SK-N-SH treated with all-trans-retinoic acid at 6 μM for 48 hours (cell line): ENCODE measurements around the gene BCKDHB.

ENCODE experiments used
- ATAC-seq: fragments of 200-7000 bp; cut with Tn5 transposase; 3 replicates; pipeline ENCODE4 v1.9.1; 2020; ENCODE audit warnings: mild to moderate bottlenecking, moderate library complexity
- ARNTL ChIP-seq: fragments of 450-650 bp; formaldehyde crosslinking; IDR thresholded peaks from 2 replicates; pipeline ENCODE4 v1.5.0; 2020; ENCODE audit warnings: low read depth, mild to moderate bottlenecking, moderate library complexity, borderline replicate concordance
- BACH2 ChIP-seq: fragments of 250-450 bp; sonication (Bioruptor Pico); IDR thresholded peaks from 2 replicates; pipeline ENCODE4 v1.9.0; 2021; ENCODE audit warnings: mild to moderate bottlenecking, borderline replicate concordance
- CSDC2 ChIP-seq: fragments of 250-450 bp; sonication (Bioruptor Pico); IDR thresholded peaks from 2 replicates; pipeline ENCODE4 v1.5.0; 2020; ENCODE audit warnings: mild to moderate bottlenecking, moderate library complexity
- ESRRG ChIP-seq: fragments of 250-450 bp; sonication (Bioruptor Pico); IDR thresholded peaks from 2 replicates; pipeline ENCODE4 v1.6.1; 2021; ENCODE audit warnings: mild to moderate bottlenecking
- GLIS3 ChIP-seq: fragments of 250-450 bp; sonication (Bioruptor Pico); IDR thresholded peaks from 2 replicates; pipeline ENCODE4 v1.5.0; 2020; ENCODE audit warnings: mild to moderate bottlenecking, moderate library complexity
- OSR1 ChIP-seq: fragments of 250-450 bp; sonication (Bioruptor Pico); IDR thresholded peaks from 2 replicates; pipeline ENCODE4 v1.8.0; 2022; ENCODE audit warnings: moderate library complexity, mild to moderate bottlenecking, inconsistent platforms
- PPARA ChIP-seq: fragments of 250-450 bp; sonication (Bioruptor Pico); IDR thresholded peaks from 2 replicates; pipeline ENCODE4 v1.5.0; 2020; ENCODE audit warnings: mild to moderate bottlenecking, borderline replicate concordance
- RARB ChIP-seq: fragments of 250-450 bp; sonication (Bioruptor Pico); IDR thresholded peaks from 2 replicates; pipeline ENCODE4 v1.8.0; 2021; ENCODE audit warnings: mild to moderate bottlenecking, moderate library complexity
- SNAI2 ChIP-seq: fragments of 250-450 bp; sonication (Bioruptor Pico); IDR thresholded peaks from 2 replicates; pipeline ENCODE4 v1.5.0; 2020; ENCODE audit warnings: mild to moderate bottlenecking, moderate library complexity
- TCF4 ChIP-seq: fragments of 250-450 bp; sonication (Bioruptor Pico); IDR thresholded peaks from 2 replicates; pipeline ENCODE4 v1.8.0; 2021; ENCODE audit warnings: mild to moderate bottlenecking, moderate library complexity, borderline replicate concordance
- TOX ChIP-seq: fragments of 250-450 bp; sonication (Bioruptor Pico); IDR thresholded peaks from 2 replicates; pipeline ENCODE4 v1.8.0; 2021; ENCODE audit warnings: mild to moderate bottlenecking, moderate library complexity, borderline replicate concordance
- ZFP3 ChIP-seq: fragments of 250-450 bp; sonication (Bioruptor Pico); IDR thresholded peaks from 2 replicates; pipeline ENCODE4 v1.5.0; 2020; ENCODE audit warnings: mild to moderate bottlenecking, moderate library complexity
- ZFP30 ChIP-seq: fragments of 450-650 bp; formaldehyde crosslinking; IDR thresholded peaks from 2 replicates; pipeline ENCODE4 v1.5.0; 2022; ENCODE audit warnings: mild to moderate bottlenecking, moderate library complexity
- ZNF565 ChIP-seq: fragments of 450-650 bp; formaldehyde crosslinking; conservative IDR thresholded peaks from 2 replicates; pipeline ENCODE4 v1.5.0; 2020; ENCODE audit warnings: low read depth, mild to moderate bottlenecking, moderate library complexity
- ZNF70 ChIP-seq: fragments of 450-650 bp; formaldehyde crosslinking; IDR thresholded peaks from 2 replicates; pipeline ENCODE4 v1.5.0; 2020; ENCODE audit warnings: mild to moderate bottlenecking, moderate library complexity
- TF ChIP-seq, protein P1 (sequence below): fragments of 250-450 bp; sonication (Bioruptor Pico); IDR thresholded peaks from 2 replicates; pipeline ENCODE4 v1.8.0; 2020; ENCODE audit warnings: mild to moderate bottlenecking, moderate library complexity, borderline replicate concordance
- TF ChIP-seq, protein P2 (sequence below): fragments of 250-450 bp; sonication (Bioruptor Pico); IDR thresholded peaks from 2 replicates; pipeline ENCODE4 v1.5.1; 2020; ENCODE audit warnings: low read depth, mild to moderate bottlenecking, moderate library complexity
- TF ChIP-seq, protein P3 (sequence below): fragments of 250-450 bp; sonication (Bioruptor Pico); IDR thresholded peaks from 2 replicates; pipeline ENCODE4 v1.8.0; 2021; ENCODE audit warnings: low read depth, mild to moderate bottlenecking, moderate library complexity, borderline replicate concordance
- TF ChIP-seq, protein P4 (sequence below): fragments of 250-450 bp; sonication (Bioruptor Pico); IDR thresholded peaks from 2 replicates; pipeline ENCODE4 v1.5.1; 2021; ENCODE audit warnings: mild to moderate bottlenecking, moderate library complexity

The BCKDHB gene

DNA sequence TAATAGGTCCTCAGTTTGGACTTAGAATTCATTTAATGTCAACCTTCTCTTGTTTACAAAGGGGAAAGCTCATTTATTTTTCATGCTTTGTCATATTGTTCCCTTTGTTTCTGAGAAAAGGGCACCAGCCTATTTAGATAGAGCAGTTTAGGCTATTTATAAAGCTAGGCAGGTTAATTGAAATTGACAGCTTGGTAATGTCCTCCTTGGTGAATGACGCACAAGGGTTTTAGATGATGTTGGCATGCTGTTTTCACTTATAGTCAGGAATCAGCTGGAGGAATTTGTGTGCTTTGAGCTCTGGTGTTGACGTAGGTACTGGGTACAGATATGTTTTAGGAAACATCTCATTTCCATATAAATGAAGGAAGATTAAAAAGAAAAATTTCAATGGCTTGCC, 45.2 kb downstream of the BCKDHB start:
- no peak for ATAC-seq
- TF ChIP-seq GLIS3 (CRISPR knock-in tag) (no peak), BACH2 (CRISPR knock-in tag) (no peak), OSR1 (CRISPR knock-in tag) (no peak), TOX (no peak)
- TF ChIP-seq, protein P1, sequence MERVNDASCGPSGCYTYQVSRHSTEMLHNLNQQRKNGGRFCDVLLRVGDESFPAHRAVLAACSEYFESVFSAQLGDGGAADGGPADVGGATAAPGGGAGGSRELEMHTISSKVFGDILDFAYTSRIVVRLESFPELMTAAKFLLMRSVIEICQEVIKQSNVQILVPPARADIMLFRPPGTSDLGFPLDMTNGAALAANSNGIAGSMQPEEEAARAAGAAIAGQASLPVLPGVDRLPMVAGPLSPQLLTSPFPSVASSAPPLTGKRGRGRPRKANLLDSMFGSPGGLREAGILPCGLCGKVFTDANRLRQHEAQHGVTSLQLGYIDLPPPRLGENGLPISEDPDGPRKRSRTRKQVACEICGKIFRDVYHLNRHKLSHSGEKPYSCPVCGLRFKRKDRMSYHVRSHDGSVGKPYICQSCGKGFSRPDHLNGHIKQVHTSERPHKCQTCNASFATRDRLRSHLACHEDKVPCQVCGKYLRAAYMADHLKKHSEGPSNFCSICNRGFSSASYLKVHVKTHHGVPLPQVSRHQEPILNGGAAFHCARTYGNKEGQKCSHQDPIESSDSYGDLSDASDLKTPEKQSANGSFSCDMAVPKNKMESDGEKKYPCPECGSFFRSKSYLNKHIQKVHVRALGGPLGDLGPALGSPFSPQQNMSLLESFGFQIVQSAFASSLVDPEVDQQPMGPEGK (CRISPR knock-in tag): no peak

DNA sequence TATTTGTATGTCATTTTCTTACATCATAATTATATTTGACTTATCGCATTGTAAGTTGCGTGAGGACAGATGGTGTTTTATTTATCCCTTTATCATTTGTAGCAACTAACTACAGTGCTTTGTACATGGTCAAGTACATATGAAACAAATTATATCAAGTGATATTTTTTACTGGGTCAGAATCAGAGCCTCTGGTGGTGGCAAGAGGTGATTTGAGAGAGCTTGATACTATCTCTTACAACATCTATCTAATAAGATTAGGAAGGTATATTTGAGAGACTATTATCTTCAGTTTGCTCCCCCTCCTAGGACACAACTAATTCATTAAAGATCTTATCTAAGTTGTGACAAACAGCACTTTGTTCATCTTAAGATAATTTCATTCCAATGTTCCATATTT, 47.7 kb downstream of the BCKDHB start:
- no peak for TF ChIP-seq CSDC2
- no peak for TF ChIP-seq SNAI2 (CRISPR knock-in tag)
- TF ChIP-seq ZFP30 (CRISPR knock-in tag): no peak
- TF ChIP-seq, protein P2, sequence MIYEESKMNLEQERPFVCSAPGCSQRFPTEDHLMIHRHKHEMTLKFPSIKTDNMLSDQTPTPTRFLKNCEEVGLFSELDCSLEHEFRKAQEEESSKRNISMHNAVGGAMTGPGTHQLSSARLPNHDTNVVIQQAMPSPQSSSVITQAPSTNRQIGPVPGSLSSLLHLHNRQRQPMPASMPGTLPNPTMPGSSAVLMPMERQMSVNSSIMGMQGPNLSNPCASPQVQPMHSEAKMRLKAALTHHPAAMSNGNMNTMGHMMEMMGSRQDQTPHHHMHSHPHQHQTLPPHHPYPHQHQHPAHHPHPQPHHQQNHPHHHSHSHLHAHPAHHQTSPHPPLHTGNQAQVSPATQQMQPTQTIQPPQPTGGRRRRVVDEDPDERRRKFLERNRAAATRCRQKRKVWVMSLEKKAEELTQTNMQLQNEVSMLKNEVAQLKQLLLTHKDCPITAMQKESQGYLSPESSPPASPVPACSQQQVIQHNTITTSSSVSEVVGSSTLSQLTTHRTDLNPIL: no peak
- TF ChIP-seq, protein P3, sequence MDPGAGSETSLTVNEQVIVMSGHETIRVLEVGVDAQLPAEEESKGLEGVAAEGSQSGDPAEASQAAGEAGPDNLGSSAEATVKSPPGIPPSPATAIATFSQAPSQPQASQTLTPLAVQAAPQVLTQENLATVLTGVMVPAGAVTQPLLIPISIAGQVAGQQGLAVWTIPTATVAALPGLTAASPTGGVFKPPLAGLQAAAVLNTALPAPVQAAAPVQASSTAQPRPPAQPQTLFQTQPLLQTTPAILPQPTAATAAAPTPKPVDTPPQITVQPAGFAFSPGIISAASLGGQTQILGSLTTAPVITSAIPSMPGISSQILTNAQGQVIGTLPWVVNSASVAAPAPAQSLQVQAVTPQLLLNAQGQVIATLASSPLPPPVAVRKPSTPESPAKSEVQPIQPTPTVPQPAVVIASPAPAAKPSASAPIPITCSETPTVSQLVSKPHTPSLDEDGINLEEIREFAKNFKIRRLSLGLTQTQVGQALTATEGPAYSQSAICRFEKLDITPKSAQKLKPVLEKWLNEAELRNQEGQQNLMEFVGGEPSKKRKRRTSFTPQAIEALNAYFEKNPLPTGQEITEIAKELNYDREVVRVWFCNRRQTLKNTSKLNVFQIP (CRISPR knock-in tag): no peak
- TF ChIP-seq TOX: no peak
- TF ChIP-seq, protein P4, sequence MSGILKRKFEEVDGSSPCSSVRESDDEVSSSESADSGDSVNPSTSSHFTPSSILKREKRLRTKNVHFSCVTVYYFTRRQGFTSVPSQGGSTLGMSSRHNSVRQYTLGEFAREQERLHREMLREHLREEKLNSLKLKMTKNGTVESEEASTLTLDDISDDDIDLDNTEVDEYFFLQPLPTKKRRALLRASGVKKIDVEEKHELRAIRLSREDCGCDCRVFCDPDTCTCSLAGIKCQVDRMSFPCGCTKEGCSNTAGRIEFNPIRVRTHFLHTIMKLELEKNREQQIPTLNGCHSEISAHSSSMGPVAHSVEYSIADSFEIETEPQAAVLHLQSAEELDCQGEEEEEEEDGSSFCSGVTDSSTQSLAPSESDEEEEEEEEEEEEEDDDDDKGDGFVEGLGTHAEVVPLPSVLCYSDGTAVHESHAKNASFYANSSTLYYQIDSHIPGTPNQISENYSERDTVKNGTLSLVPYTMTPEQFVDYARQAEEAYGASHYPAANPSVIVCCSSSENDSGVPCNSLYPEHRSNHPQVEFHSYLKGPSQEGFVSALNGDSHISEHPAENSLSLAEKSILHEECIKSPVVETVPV (CRISPR knock-in tag): no peak
- TF ChIP-seq, all 23 proteins: peak for 0
- ATAC-seq: no peak

DNA sequence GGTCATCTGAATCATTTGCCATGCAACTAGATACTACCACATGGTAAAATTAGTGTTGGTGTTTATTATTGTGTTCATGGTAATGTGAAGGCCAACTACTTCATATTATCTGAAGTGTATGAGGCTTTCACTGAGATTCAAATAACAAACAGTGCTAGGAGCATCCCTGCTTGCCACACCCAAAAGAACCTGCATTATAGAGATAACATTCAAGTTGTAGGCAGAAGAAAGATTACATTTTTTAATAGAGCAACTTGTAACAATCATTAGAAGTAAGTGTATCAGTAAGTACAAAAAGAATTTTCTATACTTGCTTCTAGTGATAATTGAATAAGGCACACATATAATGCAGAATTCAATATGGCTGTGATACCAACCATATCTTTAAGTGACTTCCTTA, 49.8 kb downstream of the BCKDHB start:
- ATAC-seq: no peak
- TF ChIP-seq, protein P1 (CRISPR knock-in tag): no peak
- TF ChIP-seq OSR1 (CRISPR knock-in tag): no peak
- no peak for TF ChIP-seq ZFP30 (CRISPR knock-in tag)
- TF ChIP-seq, protein P2: no peak

DNA sequence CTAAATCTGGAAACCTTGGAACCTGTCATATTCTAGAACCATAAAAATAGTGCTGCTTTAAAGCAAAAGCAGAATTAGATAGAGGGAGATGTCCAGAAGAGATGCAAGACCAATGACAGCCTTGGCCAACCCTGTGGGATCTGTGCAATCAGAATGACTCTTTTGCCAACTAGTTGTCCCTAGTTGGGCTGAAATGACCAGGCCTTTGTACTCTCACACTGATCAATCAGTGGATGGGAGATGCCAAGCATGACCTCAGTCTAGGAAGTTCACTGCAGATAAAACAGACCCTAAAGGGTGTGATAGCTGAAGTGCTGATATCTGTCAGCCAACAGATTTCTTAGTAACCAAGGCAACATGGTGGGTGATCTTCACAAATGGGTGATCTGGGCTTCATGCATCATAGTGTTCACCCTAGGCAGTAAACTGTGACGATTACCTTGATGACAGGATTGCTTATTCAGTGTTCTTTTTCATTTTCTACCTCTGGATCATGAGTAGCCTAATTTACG, 52.1 kb downstream of the BCKDHB start:
- ATAC-seq: no peak
- TF ChIP-seq ZFP3 (CRISPR knock-in tag): no peak
- no peak for TF ChIP-seq TCF4 (CRISPR knock-in tag)
- TF ChIP-seq, protein P4 (CRISPR knock-in tag): no peak

DNA sequence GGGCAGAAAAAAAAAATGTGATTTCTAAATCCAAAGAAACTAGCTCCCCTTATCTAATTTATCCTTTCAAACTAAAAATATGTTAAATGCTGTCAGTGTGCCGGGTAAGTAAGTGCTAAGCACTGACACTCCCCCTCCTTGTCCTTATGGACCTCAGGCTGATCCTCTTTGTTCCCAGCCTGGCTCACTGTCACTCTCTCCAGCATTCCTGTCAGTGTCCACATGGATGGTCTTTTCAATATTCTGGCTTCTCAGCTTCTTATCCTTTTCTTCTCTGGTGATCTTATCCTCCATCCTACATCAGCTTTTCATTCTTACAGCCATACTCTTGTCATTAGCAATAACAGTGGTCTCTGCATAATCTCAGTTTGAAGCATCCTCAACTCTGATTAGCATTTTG, 55.0 kb downstream of the BCKDHB start:
- no peak for ATAC-seq
- TF ChIP-seq ESRRG (CRISPR knock-in tag) (no peak), ZNF565 (CRISPR knock-in tag) (no peak), BACH2 (CRISPR knock-in tag) (no peak), OSR1 (CRISPR knock-in tag) (no peak), ZFP3 (CRISPR knock-in tag) (no peak), GLIS3 (CRISPR knock-in tag) (no peak), PPARA (CRISPR knock-in tag) (no peak), ZNF70 (CRISPR knock-in tag) (no peak), TOX (no peak), TCF4 (CRISPR knock-in tag) (no peak), ARNTL (CRISPR knock-in tag) (no peak), RARB (CRISPR knock-in tag) (no peak)
- TF ChIP-seq, protein P3 (CRISPR knock-in tag): no peak
